PC-9 (cell line): ENCODE data around the gene PSEN1. TPM values are rescaled to one million over a fixed set of nuclear protein-coding genes. Genes with fewer than 3 reads are reported as not detected.
"Not testable (repeated sequence)": the region's sequence is repeated elsewhere in the genome, so short reads cannot be mapped to it uniquely, and the experiment has no call there.

Experiments used
- BruUV-seq: library from RNA; stranded (reverse); fragments of 400-500 nt; replicated peaks from 2 replicates; lab custom pipeline; 2021; lab: Mats Ljungman, UMichigan
- CTCF ChIA-PET: fragments of 300-600 bp; sonication (Branson Sonifier 250); formaldehyde crosslinking; loops from one replicate; lab custom pipeline; 2022; ENCODE audit warnings: antibody characterized with exemption; lab: Charles Lee
- POLR2A ChIA-PET: fragments of 300-600 bp; sonication (Branson Sonifier 250); formaldehyde crosslinking; loops from one replicate; lab custom pipeline; 2022; ENCODE audit warnings: antibody characterized with exemption; ENCODE audit not compliant: unreplicated experiment; lab: Charles Lee
- DNase-seq, 2 experiments: peaks; one replicate each; pipeline versions ENCODE4 v3.0.0 to v3.0.0-alpha.2; 2015 to 2022; ENCODE audit warnings: mixed read lengths in 1 of 2
- H2AFZ ChIP-seq: fragments of 200-600 bp; sonication (generic); 2 replicates; pipeline ENCODE4 v1.8.1; 2017; ENCODE audit warnings: antibody characterized with exemption
- H3F3A ChIP-seq: fragments of 200-600 bp; sonication (generic); 2 replicates; pipeline ENCODE4 v1.8.1; 2017; ENCODE audit warnings: antibody characterized with exemption, mild to moderate bottlenecking, low read depth; ENCODE audit not compliant: insufficient read depth
- H3K27ac ChIP-seq: fragments of 200-600 bp; sonication (generic); 2 replicates; pipeline ENCODE4 v1.6.1; 2016; ENCODE audit warnings: mixed run types
- H3K27me3 ChIP-seq: fragments of 200-600 bp; sonication (generic); 2 replicates; pipeline ENCODE4 v1.6.1; 2016; ENCODE audit warnings: low read depth, mixed run types; ENCODE audit not compliant: insufficient read depth
- H3K36me3 ChIP-seq: fragments of 200-600 bp; sonication (generic); 2 replicates; pipeline ENCODE4 v1.6.1; 2016; ENCODE audit warnings: low read depth, mixed run types
- H3K4me1 ChIP-seq: fragments of 200-600 bp; sonication (generic); replicated peaks from 2 replicates; pipeline ENCODE4 v1.6.1; 2016; ENCODE audit warnings: mixed run types; ENCODE audit not compliant: insufficient read depth
- H3K4me2 ChIP-seq: fragments of 200-600 bp; sonication (generic); 2 replicates; pipeline ENCODE4 v1.6.1; 2017; ENCODE audit warnings: mixed run types
- H3K4me3 ChIP-seq: fragments of 200-600 bp; sonication (generic); 2 replicates; pipeline ENCODE4 v1.6.1; 2016; ENCODE audit warnings: mixed run types
- H3K79me2 ChIP-seq: fragments of 200-600 bp; sonication (generic); 2 replicates; pipeline ENCODE4 v1.6.1; 2017; ENCODE audit warnings: low read depth, mixed run types
- H3K9me2 ChIP-seq: fragments of 200-600 bp; sonication (generic); 2 replicates; pipeline ENCODE4 v1.8.1; 2017; ENCODE audit warnings: mild to moderate bottlenecking; ENCODE audit not compliant: insufficient read depth
- H3K9me3 ChIP-seq: fragments of 200-600 bp; sonication (generic); 2 replicates; pipeline ENCODE4 v1.8.1; 2016; ENCODE audit warnings: low read depth; ENCODE audit not compliant: insufficient read depth
- H4K20me1 ChIP-seq: fragments of 200-600 bp; sonication (generic); 2 replicates; pipeline ENCODE4 v1.8.1; 2017; ENCODE audit not compliant: insufficient read depth
- EZH2 ChIP-seq: fragments of 200-600 bp; sonication (generic); IDR thresholded peaks from 2 replicates; pipeline ENCODE4 v1.8.0; 2017; ENCODE audit warnings: antibody characterized with exemption, low read depth
- intact Hi-C: fragments of 100-400 bp; cut with micrococcal nuclease; formaldehyde crosslinking; loops from one replicate; pipeline ENCODE4 v1.10.0; 2022; ENCODE audit not compliant: unreplicated experiment
- total RNA-seq: library from RNA; stranded (reverse); gene quantifications from 2 replicates; pipeline ENCODE4 v1.2.3, GENCODE V29; 2021
- TF ChIP-seq, protein P1 (sequence below): fragments of 200-600 bp; sonication (generic); conservative IDR thresholded peaks from 2 replicates; pipeline ENCODE4 v1.6.1; 2017; ENCODE audit warnings: mixed run types, antibody characterized with exemption, mild to moderate bottlenecking, moderate library complexity

PSEN1 gene
- total RNA-seq, 1 experiment from 2014 or later, result 44.0 TPM

DNA sequence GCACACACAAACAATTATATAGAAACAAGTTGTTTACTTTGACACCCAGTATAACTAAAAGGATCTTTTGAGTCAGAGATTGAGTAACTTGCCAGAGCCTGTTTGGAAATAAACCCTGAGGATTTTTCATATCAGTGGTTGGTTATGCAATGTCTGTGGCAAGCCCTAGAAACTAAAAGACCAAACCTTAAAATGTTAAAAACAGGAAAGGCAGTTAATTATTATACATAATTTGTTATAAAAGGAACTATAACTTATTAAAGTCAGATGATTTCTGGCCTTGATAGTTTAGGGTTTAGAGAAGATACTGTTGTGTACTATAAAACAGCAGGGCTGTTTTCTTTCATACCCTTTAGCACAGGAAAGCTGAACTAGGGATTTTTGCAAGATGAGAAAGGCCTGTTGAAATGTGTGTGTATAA lies 44.1 kb downstream of the PSEN1 start:
- TF ChIP-seq, protein P1, sequence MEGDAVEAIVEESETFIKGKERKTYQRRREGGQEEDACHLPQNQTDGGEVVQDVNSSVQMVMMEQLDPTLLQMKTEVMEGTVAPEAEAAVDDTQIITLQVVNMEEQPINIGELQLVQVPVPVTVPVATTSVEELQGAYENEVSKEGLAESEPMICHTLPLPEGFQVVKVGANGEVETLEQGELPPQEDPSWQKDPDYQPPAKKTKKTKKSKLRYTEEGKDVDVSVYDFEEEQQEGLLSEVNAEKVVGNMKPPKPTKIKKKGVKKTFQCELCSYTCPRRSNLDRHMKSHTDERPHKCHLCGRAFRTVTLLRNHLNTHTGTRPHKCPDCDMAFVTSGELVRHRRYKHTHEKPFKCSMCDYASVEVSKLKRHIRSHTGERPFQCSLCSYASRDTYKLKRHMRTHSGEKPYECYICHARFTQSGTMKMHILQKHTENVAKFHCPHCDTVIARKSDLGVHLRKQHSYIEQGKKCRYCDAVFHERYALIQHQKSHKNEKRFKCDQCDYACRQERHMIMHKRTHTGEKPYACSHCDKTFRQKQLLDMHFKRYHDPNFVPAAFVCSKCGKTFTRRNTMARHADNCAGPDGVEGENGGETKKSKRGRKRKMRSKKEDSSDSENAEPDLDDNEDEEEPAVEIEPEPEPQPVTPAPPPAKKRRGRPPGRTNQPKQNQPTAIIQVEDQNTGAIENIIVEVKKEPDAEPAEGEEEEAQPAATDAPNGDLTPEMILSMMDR, result no peak
- no peak for TF ChIP-seq EZH2
- ChIA-PET POLR2A (no interaction called here), CTCF (no interaction called here)
- Histone ChIP-seq H3K4me2 (peak overlapping the region; percentile 23; the same call in 1 of the 2 replicates), H3K27ac (peak overlapping the region; percentile 45), H4K20me1 (no peaks in the 10 kb centered on the region), H3K79me2 (0 out of 2 replicates have a peak, but pooled peaks cover 4% of the 10 kb centered on the region), H3K36me3 (peaks cover 17% of the 10 kb centered on the region), H3K4me3 (no peak overlapping the region), H3K9me3 (no peaks in the 10 kb centered on the region), H2AFZ (no peak overlapping the region), H3K27me3 (no peaks in the 10 kb centered on the region), H3K9me2 (no peaks in the 10 kb centered on the region), H3F3A (peaks cover 16% of the 10 kb centered on the region), H3K4me1 (peaks cover 13% of the 10 kb centered on the region)
- no TSS peak for BruUV-seq
- peak in 1 of 2 experiments; percentile 85 for DNase-seq
- intact Hi-C loops, result no loop called here

DNA sequence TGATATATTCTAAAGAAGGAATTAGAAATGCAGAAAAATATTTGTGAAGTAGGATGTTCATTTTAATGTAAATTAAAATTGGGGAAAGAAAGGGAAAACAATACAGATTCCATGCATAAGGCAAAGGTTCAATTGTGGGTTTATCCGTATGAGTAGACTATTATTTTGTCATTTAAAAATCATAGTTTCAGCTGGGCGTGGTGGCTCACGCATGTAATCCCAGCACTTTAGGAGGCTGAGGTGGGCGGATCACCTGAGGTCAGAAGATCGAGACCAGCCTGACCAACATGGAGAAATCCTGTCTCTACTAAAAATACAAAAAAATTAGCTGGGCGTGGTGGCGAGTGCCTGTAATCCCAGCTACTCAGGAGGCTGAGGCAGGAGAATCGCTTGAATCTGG lies 44.7 kb downstream of the PSEN1 start:
- H3K9me2 ChIP-seq, H3K27me3 ChIP-seq, H4K20me1 ChIP-seq, POLR2A ChIA-PET, intact Hi-C loops, H3K9me3 ChIP-seq, H3K79me2 ChIP-seq, DNase-seq, H2AFZ ChIP-seq, H3K4me3 ChIP-seq, BruUV-seq: not testable (repeated sequence)
- CTCF ChIA-PET, result interaction anchor here (0.6 kb wide), 1 partner anchor 263 kb away, joined by 3 read pairs; no protein-coding TSS in a partner anchor
- peak overlapping the region; percentile 45 for H3K27ac ChIP-seq
- H3K4me1 ChIP-seq, result peaks cover 13% of the 10 kb centered on the region
- H3K36me3 ChIP-seq, result peaks cover 13% of the 10 kb centered on the region
- H3F3A ChIP-seq, result peaks cover 16% of the 10 kb centered on the region
- H3K4me2 ChIP-seq, result peak overlapping the region; percentile 23; the same call in 1 of the 2 replicates

DNA sequence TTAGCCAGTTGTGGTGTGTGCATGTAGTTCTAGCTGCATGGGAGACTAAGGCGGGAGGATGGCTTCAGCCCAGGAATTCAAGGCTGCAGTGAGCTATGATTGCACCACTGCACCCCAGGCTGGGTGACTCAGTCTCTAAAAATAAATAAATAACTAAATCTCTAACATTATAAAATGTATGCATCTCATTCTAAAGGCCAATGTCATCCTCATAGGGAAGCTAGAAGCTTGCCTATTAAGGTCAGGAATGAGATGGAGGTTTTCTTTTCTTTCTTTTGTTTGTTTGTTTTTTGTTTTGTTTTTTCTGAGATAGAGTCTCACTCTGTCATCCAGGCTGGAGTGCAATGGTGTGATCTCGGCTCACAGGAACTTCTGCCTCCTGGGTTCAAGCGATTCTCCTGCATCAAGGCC lies 52.2 kb downstream of the PSEN1 start:
- no peaks in the 10 kb centered on the region; the same call in 1 of the 2 replicates for H3K36me3 ChIP-seq
- no peaks in the 10 kb centered on the region for H4K20me1 ChIP-seq
- no peaks in the 10 kb centered on the region for H3K27me3 ChIP-seq
- no peak overlapping the region; the same call in 1 of the 2 replicates for H3K27ac ChIP-seq
- H3K9me3 ChIP-seq, result no peaks in the 10 kb centered on the region
- intact Hi-C loops, result no loop called here
- no peaks in the 10 kb centered on the region for H3K79me2 ChIP-seq
- CTCF ChIA-PET, result no interaction called here
- peaks cover 13% of the 10 kb centered on the region; the same call in 1 of the 2 replicates for H3F3A ChIP-seq
- H3K4me1 ChIP-seq, result peaks cover 10% of the 10 kb centered on the region
- H3K9me2 ChIP-seq, result no peaks in the 10 kb centered on the region
- H3K4me2 ChIP-seq, result no peak overlapping the region
- no TSS peak for BruUV-seq
- DNase-seq, result peak in 1 of 2 experiments; percentile 64
- TF ChIP-seq, protein P1, result no peak
- no peak for TF ChIP-seq EZH2
- no peak overlapping the region for H2AFZ ChIP-seq
- POLR2A ChIA-PET, result interaction anchor here (0.6 kb wide), 2 partner anchors 161 to 224 kb away, joined by 3 to 17 read pairs; no protein-coding TSS in a partner anchor
- H3K4me3 ChIP-seq, result no peak overlapping the region

DNA sequence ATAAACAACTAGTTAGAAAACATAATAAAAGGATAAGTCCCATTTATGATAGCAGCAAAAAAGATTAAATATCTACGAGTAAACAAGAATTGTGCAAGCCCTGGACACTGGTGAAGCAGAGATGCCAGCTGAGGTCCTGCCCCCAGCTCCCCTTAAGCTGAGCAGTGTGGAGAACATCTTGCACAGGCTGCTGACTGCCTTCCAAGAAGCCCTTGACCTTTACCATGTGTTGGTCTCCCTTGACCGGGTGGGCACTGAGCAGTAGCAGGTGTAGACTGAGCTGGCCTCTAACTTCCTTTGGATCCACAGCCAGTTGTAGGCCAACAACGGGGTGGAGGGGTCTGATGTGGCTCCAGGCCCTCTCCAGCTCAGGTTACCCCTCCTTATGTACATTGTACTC lies 53.3 kb downstream of the PSEN1 start:
- no peak overlapping the region for H3K4me2 ChIP-seq
- H3F3A ChIP-seq, result peaks cover 13% of the 10 kb centered on the region; the same call in 1 of the 2 replicates
- TF ChIP-seq, protein P1, result no peak
- no peak for TF ChIP-seq EZH2
- no peak for DNase-seq
- no TSS peak for BruUV-seq
- H3K27me3 ChIP-seq, result no peaks in the 10 kb centered on the region
- no peaks in the 10 kb centered on the region for H3K79me2 ChIP-seq
- H3K27ac ChIP-seq, result no peak overlapping the region
- H3K4me1 ChIP-seq, result peaks cover 10% of the 10 kb centered on the region
- no peaks in the 10 kb centered on the region; the same call in 1 of the 2 replicates for H3K36me3 ChIP-seq
- H4K20me1 ChIP-seq, result no peaks in the 10 kb centered on the region
- H2AFZ ChIP-seq, result no peak overlapping the region
- POLR2A ChIA-PET, result no interaction called here
- intact Hi-C loops, result no loop called here
- H3K9me3 ChIP-seq, result no peaks in the 10 kb centered on the region
- H3K9me2 ChIP-seq, result no peaks in the 10 kb centered on the region
- CTCF ChIA-PET, result no interaction called here
- no peak overlapping the region for H3K4me3 ChIP-seq
